Loucy (cell line): Measurements from ENCODE around the gene COG1.

ENCODE experiments used
- CTCF ChIP-seq: fragments of 200-600 bp; sonication (generic); conservative IDR thresholded peaks from 2 replicates; pipeline ENCODE4 v1.5.1; 2014; ENCODE audit warnings: mild to moderate bottlenecking, antibody characterized with exemption, low read length
- EZH2phosphoT487 ChIP-seq: fragments of 200-600 bp; IDR thresholded peaks from 2 replicates; pipeline ENCODE4 v1.6.1; 2018; ENCODE audit warnings: antibody characterized with exemption, mild to moderate bottlenecking, moderate library complexity, borderline replicate concordance

- no peak for TF ChIP-seq CTCF
- no peak for TF ChIP-seq EZH2phosphoT487
Observed at GRCh38 chr17:73179387-73179786, 13.5 kb upstream of the COG1 start.
